Sigmoid colon (tissue), 4 donors: ENCODE results near the gene EBF4.

Source experiments
- CTCF ChIP-seq, 4 experiments: fragments of 450-650 bp in 3 of 4; fragments of 200-600 bp in 1 of 4; IDR thresholded peaks; one replicate each; pipeline ENCODE4 v1.5.1; 2016 to 2019; ENCODE audit warnings: antibody characterized with exemption in 4 of 4, mild to moderate bottlenecking in 3 of 4, moderate library complexity in 2 of 4
- EP300 ChIP-seq, 4 donors: sonication (generic); formaldehyde crosslinking; IDR thresholded peaks; one replicate each; pipeline ENCODE4 v1.6.1; 2017; ENCODE audit warnings: antibody characterized with exemption in 4 of 4
- POLR2AphosphoS5 ChIP-seq, 4 donors: sonication (generic); formaldehyde crosslinking; IDR thresholded peaks; one replicate each; pipeline ENCODE4 v1.6.1; 2017; ENCODE audit warnings: antibody characterized with exemption in 4 of 4

GRCh38 chr20:2663887-2664719 lies 28.5 kb upstream of the EBF4 start, which contains the start of gene IDH3B:
- TF ChIP-seq CTCF (IDR thresholded peaks at IDR 0.05), result no peak
- no peak for TF ChIP-seq EP300 (IDR thresholded peaks at IDR 0.05)
- peak; percentile 95 to 96 (median 96) for TF ChIP-seq POLR2AphosphoS5 (IDR thresholded peaks at IDR 0.05)
